OCI-LY7 (cell line): Measurements from ENCODE around the gene GABARAPL1. TPM values are rescaled to one million over a fixed set of nuclear protein-coding genes. Genes with fewer than 3 reads are reported as not detected.

Experiments used
- Bru-seq: library from RNA; stranded (reverse); fragments of 400-500 nt; gene quantifications from one replicate; lab custom pipeline; 2021; lab: Mats Ljungman, UMichigan
- BruChase-seq, 2 experiments: library from RNA; stranded (reverse); fragments of 400-500 nt; gene quantifications; one replicate each; lab custom pipeline; 2021; lab: Mats Ljungman, UMichigan
- BruUV-seq: library from RNA; stranded (reverse); fragments of 400-500 nt; replicated peaks from 2 replicates; lab custom pipeline; 2021; lab: Mats Ljungman, UMichigan
- CTCF ChIA-PET: fragments of 300-600 bp; sonication (Branson Sonifier 250); formaldehyde crosslinking; loops from one replicate; lab custom pipeline; 2022; ENCODE audit warnings: antibody characterized with exemption; ENCODE audit not compliant: unreplicated experiment; lab: Charles Lee
- POLR2A ChIA-PET: fragments of 300-600 bp; sonication (Branson Sonifier 250); formaldehyde crosslinking; loops from one replicate; lab custom pipeline; 2022; ENCODE audit warnings: antibody characterized with exemption; lab: Charles Lee
- DNase-seq: peaks from one replicate; pipeline ENCODE4 v3.0.0-alpha.2; 2015; ENCODE audit warnings: low spot score
- H2AFZ ChIP-seq: fragments of 200-600 bp; sonication (generic), shearing (Covaris generic); 2 replicates; pipeline ENCODE4 v1.6.1; 2014; ENCODE audit warnings: mild to moderate bottlenecking, antibody characterized with exemption, low read length, moderate library complexity
- H3K27ac ChIP-seq: fragments of 200-600 bp; sonication (generic); 2 replicates; pipeline ENCODE4 v1.5.1; 2014; ENCODE audit warnings: mixed run types, low read depth, mild to moderate bottlenecking, moderate library complexity, low read length, inconsistent platforms; ENCODE audit not compliant: poor library complexity, severe bottlenecking
- H3K36me3 ChIP-seq: fragments of 200-600 bp; sonication (generic); 2 replicates; pipeline ENCODE4 v1.6.1; 2014; ENCODE audit warnings: mild to moderate bottlenecking, antibody characterized with exemption, low read length, moderate library complexity, mixed read lengths; ENCODE audit not compliant: insufficient read depth
- H3K4me1 ChIP-seq: fragments of 200-600 bp; sonication (generic); 2 replicates; pipeline ENCODE4 v1.5.1; 2014; ENCODE audit warnings: mild to moderate bottlenecking, low read length; ENCODE audit not compliant: insufficient read depth, poor library complexity, severe bottlenecking
- H3K4me2 ChIP-seq: fragments of 200-600 bp; sonication (generic); 2 replicates; pipeline ENCODE4 v1.6.1; 2014; ENCODE audit warnings: mild to moderate bottlenecking, low read length
- H3K4me3 ChIP-seq: fragments of 200-600 bp; sonication (generic); 2 replicates; pipeline ENCODE4 v1.5.1; 2014; ENCODE audit warnings: mild to moderate bottlenecking, low read depth, low read length; ENCODE audit not compliant: poor library complexity, severe bottlenecking
- H3K79me2 ChIP-seq: fragments of 200-600 bp; sonication (generic); 2 replicates; pipeline ENCODE4 v1.6.1; 2016; ENCODE audit warnings: low read depth, mild to moderate bottlenecking, low read length, moderate library complexity, mixed read lengths; ENCODE audit not compliant: insufficient read depth
- H3K9me2 ChIP-seq: fragments of 200-600 bp; sonication (generic); 2 replicates; pipeline ENCODE4 v1.6.1; 2016; ENCODE audit warnings: mild to moderate bottlenecking, low read length, mixed read lengths; ENCODE audit not compliant: insufficient read depth
- H3K9me3 ChIP-seq: fragments of 200-600 bp; sonication (generic); 2 replicates; pipeline ENCODE4 v1.6.1; 2014; ENCODE audit warnings: mild to moderate bottlenecking, mixed run types, low read length, mixed read lengths
- H4K20me1 ChIP-seq: fragments of 200-600 bp; sonication (generic); 2 replicates; pipeline ENCODE4 v1.6.1; 2014; ENCODE audit warnings: mild to moderate bottlenecking, antibody characterized with exemption, low read length, moderate library complexity, mixed read lengths; ENCODE audit not compliant: insufficient read depth
- CTCF ChIP-seq: fragments of 200-600 bp; sonication (generic); conservative IDR thresholded peaks from 2 replicates; pipeline ENCODE4 v1.5.1; 2014; ENCODE audit warnings: mild to moderate bottlenecking, antibody characterized with exemption, low read length, moderate library complexity, mixed read lengths
- EZH2phosphoT487 ChIP-seq: fragments of 200-600 bp; sonication (generic); IDR thresholded peaks from 2 replicates; pipeline ENCODE4 v1.6.1; 2018; ENCODE audit warnings: low read depth, borderline replicate concordance, mild to moderate bottlenecking, mixed run types, antibody characterized with exemption, low read length, moderate library complexity, mixed read lengths
- intact Hi-C: fragments of 100-400 bp; cut with micrococcal nuclease; formaldehyde crosslinking; loops from one replicate; pipeline ENCODE4 v1.10.0; 2022; ENCODE audit not compliant: unreplicated experiment
- long read RNA-seq: library from polyadenylated mRNA; stranded (forward); transcript quantifications from one replicate; pipeline ENCODE4 v2.0.0, GENCODE V29; 2022
- total RNA-seq, 2 experiments: library from RNA; depleted of rRNA in 1 of 2; stranded (reverse); fragments of >200 nt in 1 of 2; shearing (Covaris generic) in 1 of 2; gene quantifications; 2 replicates each; pipeline ENCODE4 v1.2.3, GENCODE V29; 2014 to 2022

GABARAPL1 gene
- total RNA-seq (2014; rRNA removed; shearing (Covaris generic)): 34.2 and 40.7 TPM in 2 replicates
- total RNA-seq (2022): 52.4 and 65.2 TPM in 2 replicates
- percentile 89 among the genes with signal in this experiment for Bru-seq, nascent RNA
- BruChase-seq, experiment 1, labeled RNA remaining after a 6-hour chase: percentile 82 among the genes with signal in this experiment
- BruChase-seq, experiment 2, labeled RNA remaining after a 2-hour chase: percentile 92 among the genes with signal in this experiment
- long read RNA-seq, partial matches to known transcripts: 0 of 13 reads
- long read RNA-seq, other reads (novel, unspliced or antisense): 8 of 13 reads

- peak within 1 kb of the TSS; percentile 98 for H3K4me3 ChIP-seq
- CTCF ChIA-PET: no interaction called here
- peaks cover 21% of the 10 kb centered on the region for H3K4me1 ChIP-seq
- H3K4me2 ChIP-seq: peak within 1 kb of the TSS; percentile 78
- intact Hi-C loops: loop anchor here (2.0 to 5.0 kb wide), 2 partner anchors 564 to 1810 kb away; no protein-coding TSS in a partner anchor
- H3K79me2 ChIP-seq: peaks cover 50% of the 10 kb centered on the region
- TF ChIP-seq CTCF: no peak
- TF ChIP-seq EZH2phosphoT487: no peak
- peak within 1 kb of the TSS; percentile 86 for H3K27ac ChIP-seq
- POLR2A ChIA-PET: interaction anchor here (0.5 to 5.9 kb wide), 12 partner anchors 7 to 181 kb away, joined by 3 to 59 read pairs (median 4); partner anchors contain the start of gene OLR1
- H2AFZ ChIP-seq: peak within 1 kb of the TSS; percentile 68
- no peaks in the 10 kb centered on the region for H3K9me3 ChIP-seq
- peaks cover 32% of the 10 kb centered on the region for H3K36me3 ChIP-seq
- no peaks in the 10 kb centered on the region for H4K20me1 ChIP-seq
- H3K9me2 ChIP-seq: no peaks in the 10 kb centered on the region
- peak; percentile 79 for DNase-seq
- BruUV-seq: no TSS peak
These were observed at the start of gene GABARAPL1 for GRCh38 chr12:10212739-10213131. Gene GABARAPL1, plus strand, starts transcription at chr12:10212877. Its CDS starts 253 bp downstream, at chr12:10213130.

GRCh38 chr12:10163084-10163483, 49.6 kb upstream of the GABARAPL1 start:
- Histone ChIP-seq H3K9me3 (peaks cover 3% of the 10 kb centered on the region; the same call in 1 of the 2 replicates), H4K20me1 (no peaks in the 10 kb centered on the region), H3K4me1 (peaks cover 39% of the 10 kb centered on the region), H2AFZ (peak overlapping the region; percentile 63; the same call in 1 of the 2 replicates), H3K9me2 (no peaks in the 10 kb centered on the region), H3K79me2 (no peaks in the 10 kb centered on the region), H3K4me2 (no peak overlapping the region), H3K4me3 (no peak overlapping the region), H3K36me3 (no peaks in the 10 kb centered on the region; the same call in 1 of the 2 replicates), H3K27ac (no peak overlapping the region)
- TF ChIP-seq CTCF: no peak
- no peak for TF ChIP-seq EZH2phosphoT487
- ChIA-PET CTCF (no interaction called here), POLR2A (interaction anchor here (0.6 to 1.4 kb wide), 4 partner anchors 9 to 33 kb away, joined by 3 to 6 read pairs (median 3); partner anchors contain the start of gene OLR1)
- BruUV-seq: no TSS peak
- intact Hi-C loops: no loop called here
- peak; percentile 23 for DNase-seq
